Smooth muscle cell (in vitro differentiated cells): ENCODE results near the gene GATA3. TPM values are rescaled to one million over a fixed set of nuclear protein-coding genes. Genes with fewer than 3 reads are reported as not detected.

Source experiments
- DNase-seq: peaks from one replicate; lab custom pipeline; 2025; ENCODE audit not compliant: unreplicated experiment; lab: John Stamatoyannopoulos, UW
- H2AFZ ChIP-seq: fragments of 200-600 bp; sonication (generic); 2 replicates; pipeline ENCODE4 v1.6.0; 2016; ENCODE audit warnings: antibody characterized with exemption, low read depth, mild to moderate bottlenecking
- H3F3A ChIP-seq: fragments of 200-600 bp; sonication (generic); 2 replicates; pipeline ENCODE4 v1.6.0; 2017; ENCODE audit warnings: antibody characterized with exemption, low read depth
- H3K27ac ChIP-seq: fragments of 200-600 bp; sonication (generic); 2 replicates; pipeline ENCODE4 v1.5.1; 2016; ENCODE audit warnings: low read depth, mild to moderate bottlenecking
- H3K27me3 ChIP-seq: fragments of 200-600 bp; sonication (generic); 2 replicates; pipeline ENCODE4 v1.6.1; 2016; ENCODE audit warnings: low read depth, mild to moderate bottlenecking
- H3K36me3 ChIP-seq: fragments of 200-600 bp; sonication (generic); 2 replicates; pipeline ENCODE4 v1.5.1; 2016; ENCODE audit warnings: low read depth
- H3K4me1 ChIP-seq: fragments of 200-600 bp; sonication (generic); 2 replicates; pipeline ENCODE4 v1.5.1; 2016; ENCODE audit warnings: low read depth
- H3K4me2 ChIP-seq: fragments of 200-600 bp; sonication (generic); 2 replicates; pipeline ENCODE4 v1.6.0; 2016; ENCODE audit warnings: mild to moderate bottlenecking
- H3K4me3 ChIP-seq: fragments of 200-600 bp; sonication (generic); 2 replicates; pipeline ENCODE4 v1.5.1; 2016; ENCODE audit warnings: mild to moderate bottlenecking
- H3K79me2 ChIP-seq: fragments of 200-600 bp; sonication (generic); 2 replicates; pipeline ENCODE4 v1.6.0; 2016; ENCODE audit warnings: low read depth, mild to moderate bottlenecking
- H3K9ac ChIP-seq: fragments of 200-600 bp; sonication (generic); 2 replicates; pipeline ENCODE4 v1.6.0; 2016; ENCODE audit warnings: low read depth
- H3K9me3 ChIP-seq: fragments of 200-600 bp; sonication (generic); replicated peaks from 2 replicates; pipeline ENCODE4 v1.5.1; 2016; ENCODE audit warnings: low read depth
- H4K20me1 ChIP-seq: fragments of 200-600 bp; sonication (generic); 2 replicates; pipeline ENCODE4 v1.6.0; 2016; ENCODE audit warnings: low read depth
- WGBS: methylation state at CpG from one replicate; pipeline ENCODE4 v1.1.7; 2016; ENCODE audit warnings: low lambda C conversion rate; 5-methylcytosine and 5-hydroxymethylcytosine counted together
- polyA plus RNA-seq: library from polyadenylated mRNA; unstranded; fragments of >200 nt; fragmentation: Nextera tagmentation; extraction: Ambion mirVana; gene quantifications from 2 replicates; pipeline ENCODE4 v1.2.1, GENCODE V29; 2016
- total RNA-seq: library from RNA; depleted of rRNA; stranded (reverse); fragments of >200 nt; gene quantifications from 2 replicates; pipeline ENCODE4 v1.2.3, GENCODE V29; 2014
- TF ChIP-seq, protein P1 (sequence below): fragments of 200-600 bp; sonication (generic); IDR thresholded peaks from 2 replicates; pipeline ENCODE4 v1.5.1; 2017; ENCODE audit warnings: borderline replicate concordance, mild to moderate bottlenecking, antibody characterized with exemption; ENCODE audit not compliant: insufficient read depth, poor library complexity, severe bottlenecking

The GATA3 gene
- total and polyA plus RNA-seq, 2 experiments from 2014 or later = 5.2 to 6.9 TPM

DNA sequence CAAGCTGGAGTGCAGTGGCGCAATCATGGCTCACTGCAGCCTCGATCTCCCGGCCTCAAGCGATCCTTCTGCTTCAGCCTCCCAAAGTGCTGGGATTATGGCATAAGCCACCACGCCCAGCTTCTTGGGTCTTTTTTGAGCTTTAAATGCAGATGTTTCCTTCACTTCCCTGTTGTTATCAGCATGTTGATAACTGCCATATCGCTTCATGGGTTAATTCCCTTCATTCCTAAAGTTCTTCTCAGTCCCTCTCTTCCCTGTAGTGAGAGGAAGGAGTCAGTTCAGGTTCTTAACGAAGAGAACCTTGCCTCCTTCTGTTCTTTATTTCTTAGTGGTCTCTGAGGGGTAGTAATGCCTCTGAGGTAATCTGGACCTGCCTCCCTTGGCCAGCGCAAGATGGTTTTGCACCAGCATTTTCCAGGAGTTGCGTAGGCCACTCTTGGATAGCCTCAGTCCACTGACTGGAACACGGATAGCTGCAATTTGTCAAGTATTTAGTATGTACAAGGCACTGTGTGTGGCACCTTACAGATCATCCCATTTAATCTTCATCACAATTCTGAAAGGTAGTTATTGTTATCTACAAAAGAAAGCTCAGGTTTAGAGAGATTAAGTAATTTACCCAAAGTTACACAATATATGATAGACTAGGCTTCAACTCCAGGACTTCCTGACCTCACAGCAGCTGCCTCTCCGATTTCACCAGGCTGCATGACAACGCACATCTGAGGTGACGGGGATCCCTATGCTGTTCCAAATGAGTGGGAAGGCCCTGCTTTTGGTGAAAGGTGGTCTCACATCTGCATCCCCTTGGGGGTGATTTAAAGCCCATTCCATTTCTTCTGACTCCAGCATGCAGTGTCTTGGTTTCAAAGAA lies 60.5 kb downstream of the GATA3 start:
- Histone ChIP-seq H3K4me2 (no peak overlapping the region), H2AFZ (no peak overlapping the region), H3K79me2 (no peaks in the 10 kb centered on the region), H3K27ac (no peak overlapping the region), H3K9ac (no peak overlapping the region), H4K20me1 (no peaks in the 10 kb centered on the region), H3K27me3 (no peaks in the 10 kb centered on the region), H3K9me3 (no peaks in the 10 kb centered on the region), H3F3A (peaks cover 6% of the 10 kb centered on the region), H3K4me3 (no peak overlapping the region), H3K36me3 (no peaks in the 10 kb centered on the region), H3K4me1 (no peaks in the 10 kb centered on the region)
- 85% methylated on average over 13 of the region's 13 CpGs for WGBS
- TF ChIP-seq, protein P1, sequence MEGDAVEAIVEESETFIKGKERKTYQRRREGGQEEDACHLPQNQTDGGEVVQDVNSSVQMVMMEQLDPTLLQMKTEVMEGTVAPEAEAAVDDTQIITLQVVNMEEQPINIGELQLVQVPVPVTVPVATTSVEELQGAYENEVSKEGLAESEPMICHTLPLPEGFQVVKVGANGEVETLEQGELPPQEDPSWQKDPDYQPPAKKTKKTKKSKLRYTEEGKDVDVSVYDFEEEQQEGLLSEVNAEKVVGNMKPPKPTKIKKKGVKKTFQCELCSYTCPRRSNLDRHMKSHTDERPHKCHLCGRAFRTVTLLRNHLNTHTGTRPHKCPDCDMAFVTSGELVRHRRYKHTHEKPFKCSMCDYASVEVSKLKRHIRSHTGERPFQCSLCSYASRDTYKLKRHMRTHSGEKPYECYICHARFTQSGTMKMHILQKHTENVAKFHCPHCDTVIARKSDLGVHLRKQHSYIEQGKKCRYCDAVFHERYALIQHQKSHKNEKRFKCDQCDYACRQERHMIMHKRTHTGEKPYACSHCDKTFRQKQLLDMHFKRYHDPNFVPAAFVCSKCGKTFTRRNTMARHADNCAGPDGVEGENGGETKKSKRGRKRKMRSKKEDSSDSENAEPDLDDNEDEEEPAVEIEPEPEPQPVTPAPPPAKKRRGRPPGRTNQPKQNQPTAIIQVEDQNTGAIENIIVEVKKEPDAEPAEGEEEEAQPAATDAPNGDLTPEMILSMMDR = no peak
- no peak for DNase-seq

DNA sequence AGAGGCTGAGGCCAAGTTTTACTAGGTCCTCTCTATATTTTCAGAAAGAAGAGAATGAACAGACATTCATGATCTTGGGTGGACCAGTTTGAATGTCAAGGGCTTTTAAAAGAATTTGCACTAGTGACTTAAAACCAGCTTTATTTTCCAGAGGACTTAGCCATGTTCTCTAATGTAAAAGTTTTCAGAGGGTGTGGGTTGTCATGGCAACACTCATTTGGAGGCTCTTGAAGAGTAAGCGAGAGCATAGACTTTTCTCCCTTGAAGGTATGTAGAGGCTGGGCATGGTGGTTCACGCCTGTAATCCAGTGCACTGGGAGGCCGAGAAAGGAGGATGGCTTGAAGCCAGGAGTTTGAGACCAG lies 61.1 kb downstream of the GATA3 start:
- TF ChIP-seq, protein P1 = no peak
- H4K20me1 ChIP-seq = no peaks in the 10 kb centered on the region

DNA sequence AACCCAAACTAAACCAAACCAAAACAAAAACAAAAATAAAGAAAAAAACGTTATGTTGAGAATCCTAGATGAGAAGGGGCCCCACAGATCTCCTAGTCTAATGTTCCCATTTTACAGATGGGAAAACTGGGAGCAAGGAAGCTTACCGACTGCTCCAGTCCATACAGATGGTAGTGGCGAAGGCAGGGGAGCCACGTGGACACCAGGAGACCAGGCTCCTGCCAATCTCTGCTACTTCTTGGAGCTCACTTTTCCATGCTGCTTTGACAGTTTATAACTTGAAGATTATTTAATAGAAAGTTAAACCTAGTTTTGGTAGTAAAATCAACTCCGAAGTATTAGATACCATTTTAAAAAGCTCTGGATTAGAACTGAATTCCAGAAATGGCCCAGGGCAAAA lies 62.0 kb downstream of the GATA3 start:
- Histone ChIP-seq H4K20me1 (no peaks in the 10 kb centered on the region), H3K9me3 (no peaks in the 10 kb centered on the region), H3K79me2 (no peaks in the 10 kb centered on the region), H2AFZ (peak overlapping the region; percentile 81), H3K9ac (no peak overlapping the region), H3K27ac (no peak overlapping the region), H3K36me3 (no peaks in the 10 kb centered on the region), H3K4me3 (no peak overlapping the region), H3F3A (peaks cover 6% of the 10 kb centered on the region), H3K4me1 (no peaks in the 10 kb centered on the region), H3K4me2 (peak overlapping the region; percentile 78), H3K27me3 (no peaks in the 10 kb centered on the region)
- DNase-seq = no peak
- TF ChIP-seq, protein P1 = no peak
- 75% methylated on average over 5 of the region's 5 CpGs for WGBS

More for the DNA sequence above, 61.1 kb downstream of the GATA3 start:
- Histone ChIP-seq H3K4me1 (no peaks in the 10 kb centered on the region), H2AFZ (no peak overlapping the region), H3K4me2 (no peak overlapping the region), H3K4me3 (no peak overlapping the region), H3K9me3 (no peaks in the 10 kb centered on the region), H3F3A (peaks cover 6% of the 10 kb centered on the region), H3K9ac (no peak overlapping the region), H3K27me3 (no peaks in the 10 kb centered on the region), H3K27ac (no peak overlapping the region), H3K36me3 (no peaks in the 10 kb centered on the region), H3K79me2 (no peaks in the 10 kb centered on the region)
- no peak for DNase-seq
- WGBS = 88% methylated on average over 3 of the region's 3 CpGs

DNA sequence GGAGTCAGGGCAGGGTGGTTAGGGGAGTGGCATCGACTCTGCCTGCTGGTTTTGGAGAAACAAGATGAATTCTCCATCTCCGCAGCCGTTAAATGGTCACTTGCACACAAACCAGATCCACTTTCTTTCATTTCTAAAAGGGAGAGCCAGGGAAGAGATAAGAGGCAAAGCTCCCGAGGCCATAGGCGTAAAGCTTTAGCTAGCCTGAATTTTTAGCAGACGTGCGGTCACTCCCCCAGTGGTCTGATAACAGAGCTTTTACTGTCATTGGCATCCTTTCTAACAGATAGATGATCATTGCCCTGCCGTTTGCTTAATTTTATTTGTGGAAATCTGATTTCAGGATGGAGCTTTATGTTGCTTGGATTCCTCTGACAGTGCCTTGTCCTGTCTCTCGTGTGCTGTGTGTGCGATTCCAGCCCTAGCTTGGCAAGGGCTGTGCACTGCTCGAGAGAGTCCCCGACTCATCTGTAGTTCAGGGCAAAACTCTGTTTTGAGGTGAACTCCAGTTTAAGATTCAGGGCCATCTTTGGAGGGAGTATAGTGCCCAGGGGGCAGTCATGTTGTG lies 62.5 kb downstream of the GATA3 start:
- Histone ChIP-seq H4K20me1 (no peaks in the 10 kb centered on the region), H3K4me3 (no peak overlapping the region), H3K4me2 (peak overlapping the region; percentile 78), H3K4me1 (no peaks in the 10 kb centered on the region), H3K27ac (no peak overlapping the region), H3K27me3 (no peaks in the 10 kb centered on the region), H3K79me2 (no peaks in the 10 kb centered on the region), H3F3A (peaks cover 6% of the 10 kb centered on the region), H3K9ac (no peak overlapping the region), H3K36me3 (no peaks in the 10 kb centered on the region), H3K9me3 (no peaks in the 10 kb centered on the region), H2AFZ (peak overlapping the region; percentile 81)
- TF ChIP-seq, protein P1 = no peak
- no peak for DNase-seq
- 18% methylated on average over 12 of the region's 12 CpGs for WGBS
